Astrocyte (in vitro differentiated cells and primary cell): ENCODE results near the gene SLC35F6.

Source experiments
- CTCF ChIP-seq: IDR thresholded peaks from 2 replicates; pipeline ENCODE4 v1.5.1; 2011; ENCODE audit warnings: low read depth, mild to moderate bottlenecking, inconsistent platforms, low read length, moderate library complexity; ENCODE audit not compliant: insufficient read depth
- EZH2 ChIP-seq: IDR thresholded peaks from 2 replicates; pipeline ENCODE4 v1.6.1; 2012; ENCODE audit warnings: mild to moderate bottlenecking, low read length, inconsistent platforms; ENCODE audit not compliant: insufficient read depth

- TF ChIP-seq CTCF (no peak), EZH2 (no peak)
Observed at GRCh38 chr2:26778098-26778497, 14.0 kb downstream of the SLC35F6 start.
